Keratinocyte (primary cell): ENCODE measurements around the gene TAF1A. TPM values are rescaled to one million over a fixed set of nuclear protein-coding genes. Genes with fewer than 3 reads are reported as not detected.

ENCODE experiments used
- DNase-seq: peaks from one replicate; pipeline ENCODE4 v3.0.0-alpha.2; 2011; ENCODE audit warnings: low read depth, missing footprints, low spot score
- FAIRE-seq: peaks from 2 replicates; lab custom pipeline; 2011; peaks lifted over from hg19 to GRCh38; lab: Jason Lieb, UNC
- H2AFZ ChIP-seq: 2 replicates; pipeline ENCODE4 v1.6.0; 2012; ENCODE audit warnings: low read length, control low read depth, inconsistent platforms; ENCODE audit not compliant: control insufficient read depth
- H3K27ac ChIP-seq: 2 replicates; pipeline ENCODE4 v1.5.1; 2011; ENCODE audit warnings: low read length; ENCODE audit not compliant: control insufficient read depth, insufficient read depth
- H3K27me3 ChIP-seq: 3 replicates; pipeline ENCODE4 v1.6.0; 2011; ENCODE audit warnings: low read length; ENCODE audit not compliant: control insufficient read depth, insufficient read depth; ENCODE audit errors: extremely low read depth
- H3K36me3 ChIP-seq, 2 experiments: 2 replicates in 1 of 2; 3 replicates in 1 of 2; pipeline ENCODE4 v1.5.1; 2011; ENCODE audit warnings: low read length in 2 of 2, mild to moderate bottlenecking in 1 of 2; ENCODE audit not compliant: control insufficient read depth in 2 of 2, insufficient read depth in 2 of 2; ENCODE audit errors: extremely low read depth in 1 of 2
- H3K4me1 ChIP-seq: 3 replicates; pipeline ENCODE4 v1.5.1; 2011; ENCODE audit warnings: low read length; ENCODE audit not compliant: control insufficient read depth, insufficient read depth; ENCODE audit errors: extremely low read depth
- H3K4me2 ChIP-seq: 3 replicates; pipeline ENCODE4 v1.6.0; 2011; ENCODE audit warnings: low read depth, low read length; ENCODE audit not compliant: control insufficient read depth, insufficient read depth; ENCODE audit errors: extremely low read depth
- H3K4me3 ChIP-seq, 3 experiments: fragments of 200-600 bp in 1 of 3; sonication (generic) in 1 of 3; 2 replicates in 2 of 3; 3 replicates in 1 of 3; pipeline ENCODE4 v1.5.1; 2011 to 2016; ENCODE audit warnings: low read length in 3 of 3, mild to moderate bottlenecking in 3 of 3, control low read depth in 2 of 3, inconsistent platforms in 1 of 3, low read depth in 1 of 3, mixed read lengths in 1 of 3, mixed run types in 1 of 3, moderate library complexity in 1 of 3; ENCODE audit not compliant: control insufficient read depth in 2 of 3, insufficient read depth in 2 of 3; ENCODE audit errors: extremely low read depth in 1 of 3
- H3K79me2 ChIP-seq: 2 replicates; pipeline ENCODE4 v1.6.0; 2012; ENCODE audit warnings: low read length; ENCODE audit not compliant: control insufficient read depth, insufficient read depth
- H3K9ac ChIP-seq: 3 replicates; pipeline ENCODE4 v1.6.0; 2011; ENCODE audit warnings: low read length; ENCODE audit not compliant: control insufficient read depth, insufficient read depth; ENCODE audit errors: extremely low read depth
- H3K9me1 ChIP-seq: 3 replicates; pipeline ENCODE4 v1.6.0; 2011; ENCODE audit warnings: low read length; ENCODE audit not compliant: control insufficient read depth, insufficient read depth; ENCODE audit errors: extremely low read depth
- H3K9me3 ChIP-seq: 2 replicates; pipeline ENCODE4 v1.5.1; 2012; ENCODE audit warnings: low read depth, low read length; ENCODE audit not compliant: control insufficient read depth
- H4K20me1 ChIP-seq: 3 replicates; pipeline ENCODE4 v1.6.0; 2011; ENCODE audit warnings: low read length; ENCODE audit not compliant: control insufficient read depth, insufficient read depth; ENCODE audit errors: extremely low read depth
- EZH2 ChIP-seq: IDR thresholded peaks from one replicate; pipeline ENCODE4 v1.6.1; 2012; ENCODE audit warnings: inconsistent platforms, mild to moderate bottlenecking, low read length, moderate library complexity
- dilution Hi-C: fragments of 300-500 bp; cut with MboI; formaldehyde crosslinking; loops from one replicate; pipeline ENCODE4 v1.7.0; 2020; ENCODE audit warnings: low sequenced_read_pairs; ENCODE audit not compliant: extremely low pct_ligation_motif_present
- polyA plus RNA-seq, 5 experiments: library from polyadenylated mRNA; depleted of rRNA in 3 of 5; stranded (reverse) in 3 of 5; stranded (forward) in 1 of 5; unstranded in 1 of 5; fragments of >200 nt; gene quantifications; 1 replicate in 1 of 5; 2 replicates in 3 of 5; 3 replicates in 1 of 5; pipeline versions ENCODE4 v1.2.1 to v1.2.3, GENCODE V29; 2011 to 2012; ENCODE audit warnings: missing spikeins in 2 of 5, low read depth in 1 of 5, low replicate concordance in 1 of 5
- TF ChIP-seq, protein P1 (sequence below), 3 experiments: IDR thresholded peaks in 1 of 3; conservative IDR thresholded peaks in 1 of 3; optimal IDR thresholded peaks in 1 of 3; 2 replicates in 2 of 3; 3 replicates in 1 of 3; pipeline versions ENCODE3 to v1.5.1; 2011; ENCODE audit warnings: low read length in 3 of 3, mild to moderate bottlenecking in 3 of 3, moderate library complexity in 2 of 3, control low read depth in 1 of 3, inconsistent platforms in 1 of 3; ENCODE audit not compliant: insufficient read depth in 2 of 3; ENCODE audit errors: extremely low read depth in 1 of 3

The TAF1A gene
- polyA plus RNA-seq, 1 donor (not counting 4 experiments of a cell fraction or from before 2014, with no cell fraction given), result 7.2 TPM

DNA sequence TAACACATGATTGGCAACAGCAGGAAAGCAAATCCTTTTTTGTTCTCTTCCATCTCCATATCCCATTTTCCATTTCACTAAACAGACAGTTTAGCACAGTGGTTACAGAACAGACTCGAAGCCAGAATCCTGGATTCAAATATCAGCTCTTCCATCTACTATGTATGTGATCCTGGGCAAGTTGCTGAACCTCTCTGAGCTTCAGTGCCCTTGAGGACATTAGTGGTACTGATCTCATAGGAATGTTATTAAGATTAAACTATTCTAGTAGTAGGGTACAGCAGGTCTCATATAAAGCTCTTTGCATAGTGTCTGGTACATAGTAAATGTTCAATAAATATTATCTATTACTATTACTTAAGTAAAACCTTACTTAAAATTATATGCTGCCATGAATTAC, 28.1 kb downstream of the TAF1A start:
- no peak for FAIRE-seq
- H3K9me1 ChIP-seq, result no peaks in the 10 kb centered on the region

DNA sequence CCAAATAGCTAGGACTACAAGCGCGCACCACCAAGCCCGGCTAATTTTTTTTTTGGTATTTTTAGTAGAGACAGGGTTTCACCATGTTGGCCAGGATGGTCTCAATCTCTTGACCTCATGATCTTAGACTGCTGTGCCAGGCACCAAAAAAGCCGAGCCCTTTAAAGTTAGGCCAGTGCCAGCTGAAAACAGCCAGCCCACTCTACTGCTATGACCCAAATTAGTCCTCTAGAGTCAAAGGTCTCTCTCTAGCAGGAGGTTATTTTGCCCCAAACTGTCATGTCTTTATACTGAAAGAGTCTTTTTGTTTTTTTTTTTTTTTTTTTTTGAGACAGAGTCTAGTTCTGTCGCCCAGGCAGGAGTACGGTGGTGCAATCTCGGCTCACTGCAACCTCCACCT, 32.2 kb downstream of the TAF1A start:
- Histone ChIP-seq H3K79me2 (no peaks in the 10 kb centered on the region), H3K36me3 (peaks cover 2 to 8% of the 10 kb centered on the region in 2 experiments), H3K9ac (no peak overlapping the region), H3K27ac (no peak overlapping the region), H3K9me3 (no peaks in the 10 kb centered on the region), H4K20me1 (no peaks in the 10 kb centered on the region), H3K4me2 (no peak overlapping the region), H3K4me1 (no peaks in the 10 kb centered on the region), H3K4me3 (no peak overlapping the region), H3K9me1 (no peaks in the 10 kb centered on the region), H2AFZ (no peak overlapping the region), H3K27me3 (no peaks in the 10 kb centered on the region)
- FAIRE-seq, result no peak
- no peak for DNase-seq
- dilution Hi-C loops, result no loop called here
- TF ChIP-seq, protein P1, sequence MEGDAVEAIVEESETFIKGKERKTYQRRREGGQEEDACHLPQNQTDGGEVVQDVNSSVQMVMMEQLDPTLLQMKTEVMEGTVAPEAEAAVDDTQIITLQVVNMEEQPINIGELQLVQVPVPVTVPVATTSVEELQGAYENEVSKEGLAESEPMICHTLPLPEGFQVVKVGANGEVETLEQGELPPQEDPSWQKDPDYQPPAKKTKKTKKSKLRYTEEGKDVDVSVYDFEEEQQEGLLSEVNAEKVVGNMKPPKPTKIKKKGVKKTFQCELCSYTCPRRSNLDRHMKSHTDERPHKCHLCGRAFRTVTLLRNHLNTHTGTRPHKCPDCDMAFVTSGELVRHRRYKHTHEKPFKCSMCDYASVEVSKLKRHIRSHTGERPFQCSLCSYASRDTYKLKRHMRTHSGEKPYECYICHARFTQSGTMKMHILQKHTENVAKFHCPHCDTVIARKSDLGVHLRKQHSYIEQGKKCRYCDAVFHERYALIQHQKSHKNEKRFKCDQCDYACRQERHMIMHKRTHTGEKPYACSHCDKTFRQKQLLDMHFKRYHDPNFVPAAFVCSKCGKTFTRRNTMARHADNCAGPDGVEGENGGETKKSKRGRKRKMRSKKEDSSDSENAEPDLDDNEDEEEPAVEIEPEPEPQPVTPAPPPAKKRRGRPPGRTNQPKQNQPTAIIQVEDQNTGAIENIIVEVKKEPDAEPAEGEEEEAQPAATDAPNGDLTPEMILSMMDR (optimal IDR thresholded peaks at IDR 0.05 in 1 of 3, IDR thresholded peaks at IDR 0.05 in 1 of 3, conservative IDR thresholded peaks at IDR 0.05 in 1 of 3; ENCODE audit: extremely low read depth in 1 of 3, insufficient read depth in 2 of 3, low read length in 3 of 3), result no peak
- no peak for TF ChIP-seq EZH2

More for the DNA sequence above, 28.1 kb downstream of the TAF1A start:
- no peak overlapping the region for H3K27ac ChIP-seq
- dilution Hi-C loops, result no loop called here
- no peak overlapping the region for H3K4me3 ChIP-seq
- H3K27me3 ChIP-seq, result no peaks in the 10 kb centered on the region
- no peak overlapping the region for H3K4me2 ChIP-seq
- DNase-seq, result no peak
- H3K9ac ChIP-seq, result no peak overlapping the region
- no peaks in the 10 kb centered on the region for H3K9me3 ChIP-seq
- no peaks in the 10 kb centered on the region for H3K79me2 ChIP-seq
- no peak for TF ChIP-seq EZH2
- TF ChIP-seq, protein P1 (optimal IDR thresholded peaks at IDR 0.05 in 1 of 3, IDR thresholded peaks at IDR 0.05 in 1 of 3, conservative IDR thresholded peaks at IDR 0.05 in 1 of 3; ENCODE audit: extremely low read depth in 1 of 3, insufficient read depth in 2 of 3, low read length in 3 of 3), result peak in 1 of 3 experiments; percentile 13
- H2AFZ ChIP-seq, result no peak overlapping the region
- no peaks in the 10 kb centered on the region for H4K20me1 ChIP-seq
- H3K4me1 ChIP-seq, result no peaks in the 10 kb centered on the region
- peaks cover 0 to 7% of the 10 kb centered on the region in 2 experiments for H3K36me3 ChIP-seq
